Lower lobe of right lung (tissue), 2 donors: ENCODE data around the gene PRDM1. TPM values are rescaled to one million over a fixed set of nuclear protein-coding genes. Genes with fewer than 3 reads are reported as not detected.

ENCODE experiments used
- ATAC-seq, 2 donors: fragments of 200-7000 bp; cut with Tn5 transposase; one replicate each; pipeline ENCODE4 v1.9.1; 2020 to 2022; ENCODE audit warnings: mild to moderate bottlenecking in 2 of 2, moderate library complexity in 2 of 2
- DNase-seq: peaks from one replicate; pipeline ENCODE4 v3.0.0-alpha.2; 2020
- H3K27ac ChIP-seq: fragments of 200-600 bp; one replicate; pipeline ENCODE4 v1.8.0; 2022
- H3K27me3 ChIP-seq: fragments of 200-600 bp; one replicate; pipeline ENCODE4 v1.8.0; 2022; ENCODE audit warnings: low read depth
- H3K36me3 ChIP-seq: fragments of 200-600 bp; one replicate; pipeline ENCODE4 v1.8.0; 2022; ENCODE audit warnings: mild to moderate bottlenecking
- H3K4me1 ChIP-seq: fragments of 200-600 bp; one replicate; pipeline ENCODE4 v1.8.0; 2022
- H3K4me3 ChIP-seq: fragments of 200-600 bp; one replicate; pipeline ENCODE4 v1.8.0; 2022; ENCODE audit warnings: mild to moderate bottlenecking
- H3K9me3 ChIP-seq: fragments of 200-600 bp; one replicate; pipeline ENCODE4 v1.8.0; 2022
- intact Hi-C: fragments of 100-400 bp; cut with DNase I; formaldehyde crosslinking; loops from one replicate; pipeline ENCODE4 v1.11.0; 2022
- total RNA-seq: library from RNA; stranded (reverse); fragmentation: NEBNext Ultra II Directional; extraction: Animal tissue kit (Norgen Biotek cat#: 25700); gene quantifications from one replicate; pipeline ENCODE4 v1.2.1, GENCODE V29; 2021
- TF ChIP-seq, protein P1 (sequence below): fragments of 200-600 bp; IDR thresholded peaks from one replicate; pipeline ENCODE4 v1.8.0; 2022; ENCODE audit warnings: antibody characterized with exemption, mild to moderate bottlenecking
- donor health status: DM: no; HTN: yes; CAD: no; lungs with severe emphysema.

The PRDM1 gene
- total RNA-seq, 1 donor from 2014 or later = 13.9 TPM

GRCh38 chr6:106053484-106054205, 32.5 kb upstream of the PRDM1 start:
- no peak overlapping the region for H3K27ac ChIP-seq
- no peak overlapping the region for H3K4me3 ChIP-seq
- ATAC-seq (peak; percentile 67 to 74), DNase-seq (no peak)
- peaks cover 5% of the 10 kb centered on the region for H3K4me1 ChIP-seq
- TF ChIP-seq, protein P1, sequence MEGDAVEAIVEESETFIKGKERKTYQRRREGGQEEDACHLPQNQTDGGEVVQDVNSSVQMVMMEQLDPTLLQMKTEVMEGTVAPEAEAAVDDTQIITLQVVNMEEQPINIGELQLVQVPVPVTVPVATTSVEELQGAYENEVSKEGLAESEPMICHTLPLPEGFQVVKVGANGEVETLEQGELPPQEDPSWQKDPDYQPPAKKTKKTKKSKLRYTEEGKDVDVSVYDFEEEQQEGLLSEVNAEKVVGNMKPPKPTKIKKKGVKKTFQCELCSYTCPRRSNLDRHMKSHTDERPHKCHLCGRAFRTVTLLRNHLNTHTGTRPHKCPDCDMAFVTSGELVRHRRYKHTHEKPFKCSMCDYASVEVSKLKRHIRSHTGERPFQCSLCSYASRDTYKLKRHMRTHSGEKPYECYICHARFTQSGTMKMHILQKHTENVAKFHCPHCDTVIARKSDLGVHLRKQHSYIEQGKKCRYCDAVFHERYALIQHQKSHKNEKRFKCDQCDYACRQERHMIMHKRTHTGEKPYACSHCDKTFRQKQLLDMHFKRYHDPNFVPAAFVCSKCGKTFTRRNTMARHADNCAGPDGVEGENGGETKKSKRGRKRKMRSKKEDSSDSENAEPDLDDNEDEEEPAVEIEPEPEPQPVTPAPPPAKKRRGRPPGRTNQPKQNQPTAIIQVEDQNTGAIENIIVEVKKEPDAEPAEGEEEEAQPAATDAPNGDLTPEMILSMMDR = no peak
- H3K27me3 ChIP-seq = no peaks in the 10 kb centered on the region
- intact Hi-C loops = no loop called here
- H3K9me3 ChIP-seq = no peaks in the 10 kb centered on the region
- H3K36me3 ChIP-seq = no peaks in the 10 kb centered on the region

DNA sequence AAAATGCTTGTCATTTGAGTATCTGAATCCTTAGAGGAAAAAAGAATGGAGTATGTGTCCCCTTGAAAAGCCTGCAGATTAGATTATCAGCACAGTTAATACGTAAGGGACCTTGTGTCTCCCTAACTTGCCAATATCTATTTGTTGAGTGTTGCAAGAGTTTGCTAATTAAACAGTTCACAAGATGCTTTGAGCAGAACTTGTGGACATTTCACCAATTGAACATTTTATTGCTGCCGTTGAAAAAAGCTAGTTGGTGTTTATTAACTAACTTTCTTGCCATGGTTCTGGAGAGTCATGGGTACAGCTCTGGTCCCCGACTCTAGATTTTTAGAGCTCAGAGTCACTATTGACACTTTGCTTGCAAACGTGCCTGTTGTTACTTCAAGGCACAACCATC, 30.6 kb upstream of the PRDM1 start:
- H3K27me3 ChIP-seq = no peaks in the 10 kb centered on the region
- H3K4me1 ChIP-seq = peaks cover 5% of the 10 kb centered on the region
- intact Hi-C loops = no loop called here
- no peak for DNase-seq
- H3K36me3 ChIP-seq = no peaks in the 10 kb centered on the region
- ATAC-seq = peak in 1 of 2 donors; percentile 81
- TF ChIP-seq, protein P1 = no peak
- H3K27ac ChIP-seq = no peak overlapping the region
- H3K9me3 ChIP-seq = no peaks in the 10 kb centered on the region
- H3K4me3 ChIP-seq = no peak overlapping the region

GRCh38 chr6:106056060-106056745, 29.9 kb upstream of the PRDM1 start:
- TF ChIP-seq, protein P1 = no peak
- intact Hi-C loops = no loop called here
- Histone ChIP-seq H3K36me3 (no peaks in the 10 kb centered on the region), H3K4me1 (peaks cover 5% of the 10 kb centered on the region), H3K27me3 (no peaks in the 10 kb centered on the region), H3K4me3 (no peak overlapping the region), H3K9me3 (no peaks in the 10 kb centered on the region), H3K27ac (no peak overlapping the region)
- DNase-seq (no peak), ATAC-seq (peak in 1 of 2 donors; percentile 6)

DNA sequence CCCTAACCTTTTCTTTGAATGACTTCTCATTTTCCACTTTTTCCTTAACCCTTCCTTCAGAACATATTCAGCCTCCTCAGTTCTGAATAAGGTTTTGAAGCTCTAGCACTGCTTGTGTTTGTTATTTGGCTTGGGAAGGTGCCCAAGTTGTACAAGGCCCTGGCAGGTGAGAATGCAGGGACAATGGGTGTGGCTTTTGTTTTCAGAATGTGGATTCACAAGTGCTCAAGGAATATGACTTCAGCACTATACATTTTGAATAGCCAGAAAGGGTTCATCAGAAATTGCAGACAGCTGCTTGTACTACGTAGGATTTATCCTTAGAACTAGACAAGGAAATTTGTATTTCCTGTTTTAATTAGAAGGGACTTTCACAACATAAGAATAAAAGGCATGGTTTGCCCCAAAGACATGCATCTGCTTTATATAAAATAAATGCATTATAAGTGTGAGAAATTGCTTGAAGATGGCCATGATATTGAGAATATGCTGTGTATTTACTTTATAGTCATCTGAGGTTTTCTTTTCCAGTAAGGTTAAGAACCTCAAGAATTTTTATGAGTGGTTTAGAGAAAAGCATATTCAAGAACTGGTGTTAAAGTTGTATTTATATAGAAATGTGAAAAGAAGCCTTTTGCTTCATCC, 29.3 kb upstream of the PRDM1 start:
- Histone ChIP-seq H3K27ac (no peak overlapping the region), H3K36me3 (no peaks in the 10 kb centered on the region), H3K4me1 (peaks cover 5% of the 10 kb centered on the region), H3K27me3 (no peaks in the 10 kb centered on the region), H3K4me3 (no peak overlapping the region), H3K9me3 (no peaks in the 10 kb centered on the region)
- DNase-seq (no peak), ATAC-seq (peak; percentile 38 to 64)
- intact Hi-C loops = no loop called here
- TF ChIP-seq, protein P1 = no peak

DNA sequence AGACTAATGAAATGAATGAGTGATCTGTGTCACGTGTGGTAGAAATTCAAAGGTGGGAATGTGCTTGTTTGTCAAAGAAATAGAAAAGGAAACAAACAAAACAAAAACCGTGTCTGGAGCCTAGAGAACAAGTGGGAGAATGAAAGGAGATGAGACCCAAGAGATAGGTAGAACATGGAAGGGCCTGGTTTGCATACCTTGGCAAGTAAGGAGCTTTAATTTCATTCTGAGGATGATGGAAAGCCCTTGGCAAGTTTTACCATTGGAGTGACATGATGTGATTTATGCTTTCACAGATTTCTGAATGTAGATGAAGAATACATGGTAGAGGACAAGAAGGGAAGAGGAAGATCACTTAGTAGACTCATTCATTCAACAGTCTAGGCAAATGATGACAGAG, 26.8 kb upstream of the PRDM1 start:
- Histone ChIP-seq H3K36me3 (no peaks in the 10 kb centered on the region), H3K4me1 (peaks cover 5% of the 10 kb centered on the region), H3K4me3 (no peak overlapping the region), H3K27ac (no peak overlapping the region), H3K27me3 (no peaks in the 10 kb centered on the region), H3K9me3 (no peaks in the 10 kb centered on the region)
- no peak for DNase-seq
- intact Hi-C loops = no loop called here
- TF ChIP-seq, protein P1 = no peak
- no peak for ATAC-seq
